ENCODE measurements around the gene ALDH5A1.

Gene ALDH5A1

GRCh38 chr6:24534329-24534728 is 39.6 kb downstream of the ALDH5A1 start:
- DNase-seq: no peak

- no peak for DNase-seq
Measured at GRCh38 chr6:24535210-24535609, 40.4 kb downstream of the ALDH5A1 start.

GRCh38 chr6:24536466-24536865 is 41.7 kb downstream of the ALDH5A1 start:
- DNase-seq: no peak

- DNase-seq: no peak
Measured at GRCh38 chr6:24537082-24537699, 42.4 kb downstream of the ALDH5A1 start.

GRCh38 chr6:24537771-24538385 is 43.1 kb downstream of the ALDH5A1 start:
- no peak for DNase-seq

GRCh38 chr6:24539416-24539815 is 44.6 kb downstream of the ALDH5A1 start:
- no peak for DNase-seq

- DNase-seq: no peak
Measured at GRCh38 chr6:24540197-24540596, 45.4 kb downstream of the ALDH5A1 start.

- DNase-seq: no peak
Measured at GRCh38 chr6:24543683-24544082, 48.9 kb downstream of the ALDH5A1 start.

GRCh38 chr6:24545183-24545582 is 50.4 kb downstream of the ALDH5A1 start:
- no peak for DNase-seq

- DNase-seq: no peak
Measured at GRCh38 chr6:24545691-24546090, 50.9 kb downstream of the ALDH5A1 start.

GRCh38 chr6:24546439-24546838 is 51.7 kb downstream of the ALDH5A1 start:
- DNase-seq: no peak

- DNase-seq: peak; percentile 8
Measured at GRCh38 chr6:24547243-24547642, 52.5 kb downstream of the ALDH5A1 start.

- DNase-seq: no peak
Measured at GRCh38 chr6:24549158-24549557, 54.4 kb downstream of the ALDH5A1 start.

- DNase-seq: no peak
Measured at GRCh38 chr6:24549674-24550353, 55.0 kb downstream of the ALDH5A1 start.

GRCh38 chr6:24551139-24551538 is 56.4 kb downstream of the ALDH5A1 start:
- DNase-seq: no peak

GRCh38 chr6:24554474-24554873 is 59.7 kb downstream of the ALDH5A1 start:
- no peak for DNase-seq

- no peak for DNase-seq
Measured at GRCh38 chr6:24558516-24558915, 63.7 kb downstream of the ALDH5A1 start.

- no peak for DNase-seq
Measured at GRCh38 chr6:24564081-24564480, 69.3 kb downstream of the ALDH5A1 start.

- no peak for DNase-seq
Measured at GRCh38 chr6:24565196-24565595, 70.4 kb downstream of the ALDH5A1 start.

- no peak for DNase-seq
Measured at GRCh38 chr6:24566020-24566767, 71.4 kb downstream of the ALDH5A1 start.

GRCh38 chr6:24568683-24569082 is 73.9 kb downstream of the ALDH5A1 start:
- no peak for DNase-seq

- no peak for DNase-seq
Measured at GRCh38 chr6:24569811-24570210, 75.0 kb downstream of the ALDH5A1 start.

GRCh38 chr6:24571361-24571760 is 76.6 kb downstream of the ALDH5A1 start:
- DNase-seq: no peak

GRCh38 chr6:24574809-24575208 is 80.0 kb downstream of the ALDH5A1 start:
- no peak for DNase-seq
